Measurements from ENCODE around the gene ERGIC1.
A peak's percentile ranks its signal among the peaks of the same experiment; 100 is the strongest.
"Not testable (repeated sequence)": the region's sequence is repeated elsewhere in the genome, so short reads cannot be mapped to it uniquely, and the experiment has no call there.

The ERGIC1 gene

DNA sequence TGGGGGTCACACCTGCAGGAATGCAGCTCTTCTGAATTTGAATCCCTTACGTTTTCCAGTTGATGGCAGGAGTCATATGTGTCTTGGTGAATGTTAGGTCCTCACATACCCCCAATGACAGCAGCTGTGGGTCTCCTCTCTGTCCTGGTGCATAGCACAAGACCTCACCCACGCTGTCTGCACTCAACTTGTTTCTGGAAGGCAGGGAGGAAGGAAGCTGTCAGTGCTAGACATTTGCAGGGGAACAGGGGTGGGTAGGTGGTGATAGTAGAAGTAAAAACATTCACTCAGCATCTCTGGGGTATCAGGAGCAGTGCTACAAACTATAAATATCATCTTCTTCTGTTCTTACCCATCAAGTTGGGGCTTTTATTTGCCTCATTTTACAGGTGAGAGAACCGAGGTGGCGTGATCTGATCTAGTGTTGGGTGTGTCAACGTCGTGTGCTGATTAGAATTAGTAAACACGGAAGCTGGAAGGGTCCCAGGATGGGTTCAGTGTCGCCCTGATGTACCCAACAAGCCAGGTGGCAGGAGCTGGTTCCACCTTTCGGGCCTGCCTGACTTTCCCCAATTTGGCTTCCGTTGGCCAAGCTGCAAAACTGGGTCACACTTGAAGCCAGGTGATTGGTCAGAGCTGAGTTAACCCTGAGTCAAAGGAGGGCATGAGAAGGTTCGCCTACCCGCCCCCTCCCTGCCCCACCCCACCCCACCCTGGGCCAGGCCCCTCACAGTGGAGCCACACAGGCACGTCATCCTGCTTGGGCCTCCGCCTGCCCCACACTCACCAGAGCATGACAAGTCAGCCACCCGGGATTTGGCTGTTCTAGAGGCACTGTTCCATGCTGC lies 15.8 kb downstream of the ERGIC1 start:
- no peak for DNase-seq

DNA sequence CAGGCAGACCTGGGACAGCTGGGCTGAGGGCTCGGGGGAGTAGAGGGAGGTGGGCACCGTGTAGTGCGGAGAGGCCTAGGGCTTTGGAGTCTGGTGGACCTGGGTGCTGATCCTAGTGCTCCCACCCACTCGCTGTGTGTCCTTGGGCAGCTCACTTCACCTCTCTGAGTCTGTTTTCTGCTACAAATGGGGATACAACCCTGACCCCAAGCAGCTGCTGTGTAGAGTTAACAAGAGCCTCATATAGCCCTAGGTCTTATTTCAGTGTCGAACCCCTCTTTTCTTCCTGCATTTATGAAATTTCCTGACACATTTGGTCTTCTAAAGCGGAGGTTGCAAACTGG lies 16.4 kb downstream of the ERGIC1 start:
- no peak for DNase-seq

DNA sequence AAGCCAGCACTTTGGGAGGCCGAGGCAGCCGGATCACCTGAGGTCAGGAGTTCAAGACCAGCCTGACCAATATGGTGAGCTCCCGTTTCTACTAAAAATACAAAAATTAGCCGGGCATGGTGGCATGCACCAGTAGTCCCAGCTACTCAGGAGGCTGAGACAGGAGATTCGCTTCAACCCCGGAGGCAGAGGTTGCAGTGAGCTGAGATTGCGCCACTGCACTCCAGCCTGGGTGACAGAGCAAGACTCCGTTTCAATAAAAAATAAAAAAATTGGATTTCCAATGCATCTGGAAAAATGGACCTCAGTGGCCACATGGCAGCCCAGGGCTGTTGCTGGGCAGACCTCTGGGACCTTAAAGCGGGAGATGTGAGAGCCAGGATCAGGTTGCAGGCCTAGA lies 17.2 kb downstream of the ERGIC1 start:
- not testable (repeated sequence) for DNase-seq

DNA sequence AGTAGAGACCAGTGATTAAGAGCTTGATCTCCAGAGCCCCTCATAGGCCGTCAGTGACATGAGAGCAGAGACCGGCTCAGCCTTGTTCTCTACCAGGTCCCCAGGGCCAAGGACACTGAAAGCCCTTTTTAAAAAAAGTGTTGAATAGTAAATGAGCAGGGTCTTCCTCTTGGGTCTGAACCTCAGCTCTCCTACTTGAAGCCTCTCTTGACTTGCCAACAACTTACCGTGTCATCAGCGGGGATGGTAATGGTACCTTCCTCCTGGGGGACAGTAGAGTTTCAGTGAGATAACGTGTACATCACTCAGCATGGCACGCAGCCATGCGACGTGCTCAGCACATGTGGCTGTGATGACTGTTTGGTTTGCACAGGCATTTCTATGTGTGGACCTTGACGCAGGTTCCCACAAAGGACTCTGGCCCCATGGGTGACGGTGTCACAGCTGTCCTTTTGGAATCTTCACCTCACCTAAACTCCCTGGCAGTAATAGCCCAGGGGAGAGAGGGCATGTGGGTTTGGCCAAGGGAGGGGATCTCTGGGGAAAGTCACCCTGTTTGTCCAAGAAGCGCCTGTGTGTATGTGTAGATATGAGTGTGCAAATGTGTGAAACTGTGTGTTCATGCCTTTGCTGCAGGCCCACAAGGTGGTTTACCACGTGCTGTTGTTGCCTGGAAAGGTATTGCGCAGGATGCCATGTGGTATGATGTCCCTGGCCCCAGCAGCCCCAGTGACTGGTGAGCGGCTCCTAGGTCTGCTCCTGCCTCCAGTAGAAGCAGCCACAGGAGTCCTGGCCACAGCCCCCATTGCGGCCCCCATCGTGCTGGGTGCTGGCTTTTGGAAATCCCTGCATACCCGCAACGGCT lies 18.7 kb downstream of the ERGIC1 start:
- no peak for DNase-seq

DNA sequence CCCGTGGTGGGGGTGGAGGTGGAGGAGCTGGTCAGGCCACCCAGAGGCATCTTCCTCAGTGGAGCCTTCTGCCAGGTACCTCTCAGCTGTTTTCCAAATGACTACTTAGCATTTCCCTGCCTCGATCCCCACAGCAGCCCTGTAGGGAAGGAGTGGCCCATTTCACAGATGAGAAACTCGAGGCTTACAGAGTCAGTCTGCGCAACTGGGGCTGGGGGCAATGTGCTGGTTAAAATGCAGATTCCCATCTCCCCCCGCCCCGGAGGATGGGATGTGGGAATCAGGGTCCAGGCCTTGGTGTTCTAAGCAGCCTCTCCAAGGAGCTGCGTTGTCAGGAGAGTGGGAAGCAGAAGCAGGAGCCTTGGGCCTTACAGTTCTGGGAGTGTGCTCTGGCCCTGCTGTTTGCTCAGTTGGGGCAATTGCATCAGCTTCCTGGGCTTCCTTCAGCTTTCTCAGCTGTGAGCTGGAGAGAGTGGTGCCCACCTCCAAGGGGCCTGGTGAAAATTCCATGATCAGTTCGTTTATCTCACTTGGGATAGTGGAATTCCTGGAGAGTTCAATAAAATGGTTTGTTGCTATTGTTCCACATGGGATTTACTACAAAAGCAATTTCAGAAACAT lies 19.4 kb downstream of the ERGIC1 start:
- DNase-seq, result no peak

DNA sequence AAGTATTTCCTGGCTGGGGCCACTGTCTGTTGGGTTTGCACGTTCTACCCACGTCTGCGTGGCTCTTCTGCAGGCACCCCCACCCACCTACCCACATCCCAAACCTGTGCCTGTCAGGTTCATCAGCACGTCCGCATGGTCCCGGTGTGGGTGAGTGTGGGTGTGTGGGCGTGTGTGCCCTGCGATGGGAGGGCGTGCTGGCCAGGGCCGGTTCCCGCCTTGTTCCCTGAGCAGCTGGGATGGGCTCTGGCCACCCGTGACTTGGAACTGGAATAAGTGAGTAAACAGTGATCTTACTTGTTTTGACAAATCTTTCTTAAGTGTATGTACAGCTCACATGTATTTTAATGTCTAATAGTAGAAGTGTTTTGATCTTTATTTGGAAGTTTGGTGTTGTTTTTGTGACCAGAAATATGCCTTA lies 20.4 kb downstream of the ERGIC1 start:
- no peak for DNase-seq

DNA sequence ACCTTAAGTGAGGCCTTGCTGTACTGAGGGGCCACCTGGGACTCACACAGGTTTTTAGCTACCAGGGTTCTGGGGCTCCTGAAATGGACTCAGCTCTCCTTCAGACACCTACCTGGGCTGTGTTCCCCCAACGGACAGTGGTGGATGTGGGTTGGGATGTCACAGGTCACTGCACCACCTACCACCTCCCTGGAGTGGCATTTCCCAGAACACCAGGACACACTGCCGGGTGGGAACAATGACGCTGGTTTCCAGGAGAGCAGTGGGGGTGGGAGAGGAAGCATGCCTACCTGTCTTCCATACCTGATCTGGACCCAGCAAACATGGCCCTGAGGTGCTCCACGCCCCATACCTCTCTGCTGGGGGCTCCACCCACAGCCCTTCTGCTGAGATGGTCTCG lies 20.9 kb downstream of the ERGIC1 start:
- no peak for DNase-seq

DNA sequence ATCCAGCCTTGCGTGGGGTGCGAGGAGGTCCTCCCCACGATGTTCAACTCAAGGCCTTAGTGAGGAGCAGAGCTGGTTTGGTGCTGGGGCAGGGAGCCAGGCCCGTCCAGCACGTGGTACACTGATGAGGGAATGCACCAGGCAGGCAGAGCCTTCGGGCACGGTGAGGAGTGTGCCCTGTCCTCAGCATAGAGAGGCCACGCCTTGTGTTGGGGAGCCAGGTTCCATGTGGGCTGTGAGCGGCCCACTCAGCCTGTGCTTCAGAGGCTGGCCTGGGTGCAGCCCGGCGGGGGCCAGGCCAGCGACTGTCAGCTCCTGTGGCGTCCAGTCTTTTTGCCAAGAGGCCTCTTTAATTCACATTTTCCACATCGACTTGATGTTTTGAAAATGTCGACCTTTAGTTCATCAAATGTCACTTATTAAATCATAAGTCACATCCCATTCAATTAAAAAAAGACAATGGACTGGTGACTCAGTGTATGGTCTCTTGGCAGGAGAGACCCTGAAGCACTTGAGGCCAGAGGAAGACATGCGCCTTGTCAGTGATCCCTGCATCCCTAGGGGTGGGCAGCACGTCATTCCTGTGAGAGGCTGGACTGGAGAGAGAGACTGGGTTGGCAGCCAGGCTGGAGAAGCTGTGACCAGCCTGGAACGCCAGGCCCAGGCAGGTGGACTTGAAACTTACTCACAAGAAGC lies 21.7 kb downstream of the ERGIC1 start:
- no peak for DNase-seq

DNA sequence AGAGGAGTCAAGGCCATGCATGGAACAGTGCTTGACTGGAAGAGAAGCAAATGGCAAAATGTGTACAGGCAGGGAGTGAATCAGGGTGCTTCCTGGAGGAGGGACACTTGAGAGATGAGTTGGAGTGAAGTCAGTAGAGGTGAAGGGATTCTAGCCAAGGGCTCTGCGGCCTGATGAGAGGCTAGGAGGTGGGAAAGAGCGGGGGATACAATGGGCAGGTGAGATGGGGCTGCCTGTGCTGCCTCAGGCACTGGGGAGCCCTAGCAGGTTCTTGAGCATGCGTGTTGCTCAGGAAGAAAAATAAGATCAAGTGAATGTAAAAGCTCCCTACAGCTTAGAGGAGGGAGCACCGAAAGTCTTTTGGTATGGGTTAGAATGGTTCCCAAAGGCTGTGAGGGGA lies 22.3 kb downstream of the ERGIC1 start:
- no peak for DNase-seq

DNA sequence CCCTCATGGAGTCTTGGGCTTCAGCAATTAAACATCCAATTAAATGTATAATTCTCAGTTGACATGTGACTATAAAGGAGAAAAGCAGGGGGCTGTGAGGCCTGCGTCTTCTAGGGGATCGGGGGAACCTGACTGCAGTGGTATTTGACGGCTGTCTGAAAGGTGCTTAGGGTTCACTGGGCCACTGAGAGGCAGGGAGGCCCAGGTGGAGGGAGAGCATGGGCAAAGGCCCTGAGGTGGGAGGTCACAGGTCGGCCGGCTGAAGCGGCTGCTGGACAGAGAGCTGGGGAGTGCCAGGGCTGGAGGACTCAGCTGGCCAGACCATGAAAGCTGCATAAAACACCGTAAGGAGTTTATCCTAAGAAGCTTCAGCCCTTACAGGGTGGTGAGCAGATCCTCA lies 23.9 kb downstream of the ERGIC1 start:
- no peak for DNase-seq

DNA sequence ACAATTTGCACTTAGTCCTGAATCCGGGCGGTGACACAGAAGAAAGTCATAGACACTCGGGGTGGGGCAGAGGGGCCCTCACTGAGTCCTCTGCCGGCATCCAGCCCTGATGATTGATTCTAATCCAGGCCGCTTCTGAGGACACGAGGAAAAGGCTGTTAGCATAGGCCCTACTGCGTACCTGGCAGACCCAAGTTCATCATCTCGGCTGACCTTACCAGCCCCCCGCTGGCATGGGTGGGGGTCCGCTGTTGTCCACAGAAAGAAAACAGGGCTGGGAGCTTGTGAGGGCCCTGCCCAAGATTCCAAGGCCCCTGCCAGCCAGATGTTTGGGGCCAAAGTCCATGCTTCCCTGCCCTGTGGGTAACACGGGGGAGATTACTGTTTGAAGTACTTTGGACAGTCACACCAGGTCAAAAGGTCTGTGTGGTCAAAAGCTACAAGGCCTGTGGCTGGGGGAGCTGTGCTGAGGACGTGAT lies 24.5 kb downstream of the ERGIC1 start:
- peak; percentile 72 for DNase-seq

DNA sequence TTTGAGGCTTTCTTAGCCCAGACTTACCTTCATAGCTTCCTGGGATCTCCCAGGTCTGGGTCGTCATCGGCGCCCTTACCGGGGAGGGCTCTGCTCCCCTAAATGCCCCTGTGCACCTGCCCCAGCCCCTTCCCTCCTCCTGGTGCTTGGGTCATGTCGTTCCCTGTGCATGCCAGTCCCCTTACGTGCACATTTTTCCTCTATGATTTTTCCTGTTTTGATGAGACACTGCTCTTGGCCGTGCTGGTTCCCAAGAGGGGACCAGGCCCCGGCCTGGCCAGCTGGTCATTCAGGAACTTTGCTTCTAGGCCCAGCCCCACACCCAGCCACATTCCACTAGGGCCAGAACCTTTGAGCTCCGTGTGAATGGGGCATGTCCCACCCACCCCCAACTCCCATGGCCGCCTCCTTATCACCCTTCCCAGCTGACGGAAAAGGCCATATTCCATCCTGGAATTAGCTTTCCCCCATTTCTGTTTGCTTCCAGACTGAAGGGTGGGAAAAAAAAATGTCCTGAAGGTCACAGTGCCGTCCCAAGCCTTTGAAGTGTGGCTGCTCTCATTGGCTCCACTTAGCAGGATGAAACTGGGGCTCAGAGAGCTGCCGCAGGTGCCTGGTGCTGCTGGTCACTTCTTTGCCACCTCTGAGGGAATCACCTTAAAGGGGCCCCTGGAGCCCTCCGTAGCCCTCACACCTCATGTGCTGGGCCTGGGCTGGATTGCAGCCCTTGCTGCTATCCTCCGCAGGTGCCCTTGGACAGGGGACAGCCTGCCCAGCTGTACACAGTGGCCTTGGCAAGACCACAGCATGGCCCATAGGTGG lies 25.1 kb downstream of the ERGIC1 start:
- DNase-seq, result peak; percentile 85

DNA sequence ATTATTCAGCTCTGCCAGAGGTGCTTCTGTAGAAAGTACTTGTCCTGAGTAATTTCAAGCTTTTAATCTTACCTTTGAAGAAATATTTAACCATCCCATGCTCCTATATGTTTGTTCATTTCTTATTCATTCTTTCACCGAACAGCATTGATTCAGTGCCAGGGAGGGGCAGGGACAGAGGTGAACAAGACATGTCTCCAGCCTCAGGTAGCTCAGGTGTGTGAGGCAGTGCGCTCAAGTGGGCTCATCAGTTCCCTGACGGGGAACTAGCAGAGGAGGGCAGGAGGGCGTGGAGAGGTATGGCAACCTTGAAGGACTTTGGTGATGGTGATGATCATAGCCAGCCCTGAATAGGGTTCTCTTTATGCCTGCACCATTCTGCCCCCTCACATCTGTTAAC lies 25.9 kb downstream of the ERGIC1 start:
- DNase-seq, result no peak

DNA sequence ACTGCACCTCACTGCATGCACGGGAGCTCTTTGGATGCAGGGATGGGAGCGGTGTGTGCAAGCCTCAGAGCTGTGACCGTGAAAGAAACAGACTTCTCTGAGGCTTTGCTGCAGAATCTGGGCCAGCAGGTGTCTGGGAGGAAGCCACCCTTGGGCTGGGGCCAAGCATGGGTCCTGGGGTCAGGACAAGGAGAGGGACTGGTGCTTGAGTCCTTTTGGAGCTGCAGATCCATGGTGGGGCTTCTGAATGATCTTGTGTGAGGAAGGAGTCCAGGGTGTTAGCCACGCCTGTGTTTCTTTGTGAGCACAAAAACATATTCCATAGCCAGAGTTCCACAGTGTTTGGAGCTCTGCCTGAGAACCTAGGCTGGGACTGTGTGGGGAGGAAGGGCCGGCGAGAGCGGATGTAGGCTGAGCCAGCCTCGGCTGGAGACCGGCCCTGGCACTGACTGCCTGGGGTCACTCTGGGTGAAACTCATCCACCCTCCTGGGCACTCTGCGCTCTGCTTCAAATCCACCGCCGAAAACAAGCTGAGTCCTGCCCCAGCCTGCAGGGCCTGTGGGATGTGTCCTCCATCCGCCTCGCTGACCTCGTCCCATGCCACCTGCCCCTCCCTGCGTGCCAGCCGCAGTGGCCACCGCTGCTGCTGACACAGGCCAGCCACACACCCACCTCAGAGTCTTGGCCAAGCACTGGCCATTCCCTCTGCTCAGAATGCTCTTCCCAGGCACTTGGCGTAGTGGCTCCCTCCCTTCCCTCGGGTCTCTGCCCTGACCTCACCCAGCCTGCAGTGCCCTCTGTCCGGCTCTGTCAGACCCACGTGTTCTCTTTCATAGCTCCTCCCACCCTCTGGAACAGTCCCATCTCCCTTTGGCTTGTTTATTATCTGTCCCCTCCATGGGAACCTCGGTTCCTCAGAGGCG lies 26.7 kb downstream of the ERGIC1 start:
- DNase-seq, result no peak

DNA sequence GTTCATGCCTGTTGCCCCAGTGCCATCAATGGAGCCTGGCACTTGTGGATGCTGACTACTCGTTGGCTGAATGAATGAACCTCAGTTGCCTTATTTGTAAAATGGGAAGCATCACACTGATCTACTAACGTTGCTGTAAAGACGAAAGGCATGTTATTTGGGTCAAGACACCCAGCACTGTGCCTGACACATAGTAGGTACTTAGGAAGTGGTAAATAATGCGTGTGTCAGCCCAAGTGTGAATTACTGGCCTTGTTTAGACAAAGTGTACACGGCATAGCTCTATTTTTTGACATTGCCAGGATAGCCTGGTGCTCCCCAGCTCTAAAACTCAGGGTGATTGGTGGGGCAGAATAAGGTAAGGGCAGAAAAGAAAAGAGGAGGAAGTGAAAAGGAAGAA lies 27.4 kb downstream of the ERGIC1 start:
- no peak for DNase-seq

DNA sequence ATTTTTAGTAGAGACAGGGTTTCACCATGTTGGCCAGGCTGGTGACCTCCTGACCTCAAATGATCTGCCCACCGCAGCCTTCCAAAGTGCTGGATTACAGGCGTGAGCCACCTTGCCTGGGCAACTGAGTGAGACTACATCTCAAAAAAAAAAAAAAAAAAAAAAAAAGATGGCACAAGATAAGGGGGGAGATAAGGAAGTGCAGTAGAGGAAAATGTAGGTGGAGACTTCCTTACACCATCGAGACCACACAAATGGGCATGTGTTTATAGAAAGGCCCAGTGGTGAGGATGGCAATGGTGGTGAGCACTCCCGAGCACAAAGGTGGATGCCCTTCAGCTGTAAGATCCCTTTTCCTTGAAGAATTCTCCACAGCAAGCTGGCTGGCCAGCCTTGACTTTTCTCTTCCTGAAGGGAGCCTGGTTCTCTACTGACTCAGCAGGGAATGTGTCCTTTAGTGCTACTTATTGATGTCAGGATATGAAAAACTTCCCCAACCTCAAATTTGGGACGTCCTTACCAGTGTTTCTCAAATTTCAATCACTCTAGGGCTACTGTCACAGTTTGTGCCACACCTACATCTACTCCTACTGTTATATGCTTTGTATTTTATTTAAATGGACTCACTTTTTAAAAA lies 28.2 kb downstream of the ERGIC1 start:
- no peak for DNase-seq

DNA sequence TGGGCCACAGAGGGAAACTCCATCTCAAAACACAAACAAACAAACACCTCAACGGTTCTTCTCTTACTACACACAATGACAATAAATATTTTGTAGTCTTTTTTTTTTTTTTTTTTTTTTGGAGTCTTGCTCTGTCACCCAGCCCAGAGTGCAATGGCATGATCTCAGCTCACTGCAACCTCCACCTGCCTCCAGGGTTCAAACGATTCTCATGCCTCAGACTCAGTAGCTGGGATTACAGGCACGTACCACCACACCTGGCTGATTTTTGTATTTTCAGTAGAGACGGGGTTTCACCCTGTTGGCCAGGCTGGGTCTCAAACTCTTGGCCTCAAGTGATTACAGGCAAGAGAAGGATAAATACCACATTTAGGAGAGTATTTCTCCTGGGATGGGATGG lies 30.1 kb downstream of the ERGIC1 start:
- DNase-seq, result not testable (repeated sequence)

DNA sequence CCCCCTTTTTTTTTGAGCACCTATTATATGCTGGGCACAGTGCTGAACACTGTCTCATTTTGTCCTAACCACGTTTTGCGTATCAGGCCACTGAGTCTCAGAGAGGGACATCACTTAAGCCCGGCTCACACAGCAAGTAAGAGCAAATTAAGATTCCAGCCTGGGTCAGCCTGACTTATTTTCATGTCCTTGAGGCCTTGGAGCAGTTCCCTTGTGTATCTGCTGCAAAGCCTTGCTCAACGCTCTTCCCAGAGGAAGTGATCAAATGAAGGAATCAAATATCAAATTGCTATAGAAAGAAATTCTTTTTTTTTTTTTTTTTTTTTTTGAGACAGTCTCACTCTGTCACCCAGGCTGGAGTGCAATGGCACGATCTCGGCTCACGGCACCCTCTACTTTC lies 30.7 kb downstream of the ERGIC1 start:
- DNase-seq, result no peak

DNA sequence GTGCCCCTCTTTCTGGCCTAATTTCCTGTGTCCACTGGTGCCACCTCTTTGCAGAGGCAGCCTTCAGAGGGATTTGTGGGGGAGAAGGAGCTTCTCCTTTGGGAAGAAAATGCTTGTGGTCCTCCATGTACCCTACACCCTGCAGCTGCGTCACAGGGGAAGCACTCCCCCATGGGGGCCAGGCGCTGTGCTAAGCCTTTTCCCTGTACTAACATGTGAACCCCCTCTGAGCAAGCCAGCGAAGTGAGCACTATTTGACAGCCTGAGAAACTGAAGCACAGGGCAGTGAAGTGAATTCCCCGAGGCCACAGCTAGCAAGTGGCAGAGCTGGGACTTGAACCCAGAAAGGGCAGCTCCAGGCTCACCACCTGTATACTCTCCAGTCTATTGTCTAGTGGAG lies 32.3 kb downstream of the ERGIC1 start:
- DNase-seq, result no peak

All from 8988T (cell line).